NB4 (cell line): Measurements from ENCODE around the gene ATP2B1.

Source experiments
- DNase-seq: peaks from one replicate; pipeline ENCODE4 v3.0.0; 2010; ENCODE audit warnings: low read depth
- H3K4me3 ChIP-seq: one replicate; pipeline ENCODE4 v1.5.1; 2011; ENCODE audit warnings: mild to moderate bottlenecking, low read depth, low read length, moderate library complexity
- CTCF ChIP-seq: IDR thresholded peaks from one replicate; pipeline ENCODE4 v1.5.1; 2012; ENCODE audit warnings: low read depth, low read length
- MAX ChIP-seq: IDR thresholded peaks from 2 replicates; pipeline ENCODE4 v1.6.1; 2011; ENCODE audit warnings: low read depth, low read length
- MYC ChIP-seq: IDR thresholded peaks from 2 replicates; pipeline ENCODE4 v1.6.1; 2011; ENCODE audit warnings: low read depth, low read length
- POLR2A ChIP-seq: IDR thresholded peaks from 2 replicates; pipeline ENCODE4 v1.6.1; 2011; ENCODE audit warnings: mild to moderate bottlenecking; ENCODE audit not compliant: insufficient read length; ENCODE audit errors: extremely low read depth

The ATP2B1 gene

GRCh38 chr12:89547101-89547500 lies 161.5 kb downstream of the ATP2B1 start:
- H3K4me3 ChIP-seq = no peak overlapping the region
- TF ChIP-seq MYC = no peak
- no peak for TF ChIP-seq POLR2A
- no peak for TF ChIP-seq CTCF
- no peak for TF ChIP-seq MAX
- DNase-seq = no peak

- TF ChIP-seq CTCF (no peak), POLR2A (no peak)
These were observed 162.5 kb downstream of the ATP2B1 start for GRCh38 chr12:89546151-89546550.

GRCh38 chr12:89544681-89545184 lies 163.9 kb downstream of the ATP2B1 start:
- no peak for TF ChIP-seq POLR2A
- TF ChIP-seq MAX = no peak
- TF ChIP-seq CTCF = no peak
- TF ChIP-seq MYC = no peak
- no peak for DNase-seq
- no peak overlapping the region for H3K4me3 ChIP-seq

More at GRCh38 chr12:89546151-89546550, 162.5 kb downstream of the ATP2B1 start:
- DNase-seq = no peak
- H3K4me3 ChIP-seq = no peak overlapping the region

GRCh38 chr12:89544022-89544421 lies 164.6 kb downstream of the ATP2B1 start:
- H3K4me3 ChIP-seq = no peak overlapping the region
- no peak for DNase-seq
- TF ChIP-seq MYC (no peak), MAX (no peak)

- no peak overlapping the region for H3K4me3 ChIP-seq
- peak; percentile 87 for DNase-seq
- peak; percentile 96 for TF ChIP-seq CTCF
- no peak for TF ChIP-seq POLR2A
- TF ChIP-seq MYC = peak; percentile 42; the same call in 1 of the 2 replicates
- TF ChIP-seq MAX = no peak; the same call in 1 of the 2 replicates
These were observed 165.6 kb downstream of the ATP2B1 start for GRCh38 chr12:89542912-89543592.

GRCh38 chr12:89542236-89542635 lies 166.4 kb downstream of the ATP2B1 start:
- TF ChIP-seq MYC (no peak), CTCF (no peak), POLR2A (no peak), MAX (no peak)
- H3K4me3 ChIP-seq = no peak overlapping the region
- DNase-seq = no peak
